Kidney (tissue), 14 donors: ENCODE data around the gene DSTN. TPM values are rescaled to one million over a fixed set of nuclear protein-coding genes. Genes with fewer than 3 reads are reported as not detected.
A peak's percentile ranks its signal among the peaks of the same experiment; 100 is the strongest.

Experiments used
- DNase-seq, 5 donors: peaks; one replicate each; pipeline ENCODE4 v3.0.0-alpha.2; 2013 to 2020
- FAIRE-seq: peaks from 2 replicates; lab custom pipeline; 2012; peaks lifted over from hg19 to GRCh38; lab: Jason Lieb, UNC
- H3K27ac ChIP-seq, 2 donors: one replicate each; pipeline ENCODE4 v1.7.0; 2013; ENCODE audit warnings: low read depth in 2 of 2, low read length in 2 of 2, inconsistent platforms in 1 of 2
- H3K27me3 ChIP-seq: one replicate; pipeline ENCODE4 v1.7.1; 2013; ENCODE audit warnings: low read length, inconsistent platforms; ENCODE audit not compliant: control insufficient read depth, insufficient read depth
- H3K36me3 ChIP-seq, 3 donors: one replicate each; pipeline versions ENCODE4 v1.7.0 to v1.7.1; 2013; ENCODE audit warnings: low read length in 3 of 3, control low read depth in 1 of 3, inconsistent platforms in 1 of 3; ENCODE audit not compliant: insufficient read depth in 3 of 3, control insufficient read depth in 2 of 3
- H3K4me1 ChIP-seq, 3 donors: one replicate each; pipeline versions ENCODE4 v1.7.0 to v1.7.1; 2013; ENCODE audit warnings: low read length in 3 of 3, inconsistent platforms in 1 of 3, low read depth in 1 of 3; ENCODE audit not compliant: control insufficient read depth in 2 of 3, insufficient read depth in 2 of 3
- H3K4me3 ChIP-seq, 3 donors: one replicate each; pipeline versions ENCODE4 v1.7.0 to v1.8.1; 2013; ENCODE audit warnings: low read length in 3 of 3, control low read depth in 1 of 3, inconsistent platforms in 1 of 3
- H3K9ac ChIP-seq, 3 donors: one replicate each; pipeline versions ENCODE4 v1.7.0 to v1.7.1; 2013; ENCODE audit warnings: low read length in 3 of 3, control low read depth in 1 of 3, inconsistent platforms in 1 of 3
- H3K9me3 ChIP-seq, 3 donors: one replicate each; pipeline versions ENCODE4 v1.7.0 to v1.7.1; 2013; ENCODE audit warnings: low read length in 3 of 3, control low read depth in 1 of 3, inconsistent platforms in 1 of 3; ENCODE audit not compliant: control insufficient read depth in 2 of 3, insufficient read depth in 1 of 3
- CTCF ChIP-seq: IDR thresholded peaks from 3 replicates; pipeline ENCODE4 v1.5.1; 2012; ENCODE audit warnings: mild to moderate bottlenecking, moderate library complexity, borderline replicate concordance; ENCODE audit not compliant: insufficient read depth; ENCODE audit errors: extremely low read depth
- intact Hi-C: fragments of 100-400 bp; cut with DNase I; formaldehyde crosslinking; loops from one replicate; pipeline ENCODE4 v1.11.1; 2022
- polyA plus RNA-seq: library from polyadenylated mRNA; stranded (reverse); fragments of 350-450 nt; fragmentation: Illumina TruSeq; extraction: RNeasy Lipid Tissue Mini Kit (QIAGEN cat#74804); gene quantifications from one replicate; pipeline ENCODE4 v1.2.3, GENCODE V29; 2014; ENCODE audit warnings: low read depth, low replicate concordance; ENCODE audit not compliant: insufficient read depth
- total RNA-seq: library from RNA; stranded (reverse); fragmentation: NEBNext Ultra II Directional; extraction: Animal tissue kit (Norgen Biotek cat#: 25700); gene quantifications from one replicate; pipeline ENCODE4 v1.2.1, GENCODE V29; 2021
- donor health status: control.
- donor health status: control.
- donor health status: control.
- donor health status: control.
- donor health status: control.
- donor health status: DM: yes; HTN: yes; CAD: no.
- donor health status: Normal renal cell carcinoma (clear cell type).

DSTN gene
- total and polyA plus RNA-seq, 2 donors from 2014 or later: 409 to 525 TPM

- no peaks in the 10 kb centered on the region for H3K9me3 ChIP-seq
These were observed 55.6 kb downstream of the DSTN start for GRCh38 chr20:17625246-17626051.

GRCh38 chr20:17626217-17627007 is 56.5 kb downstream of the DSTN start:
- H3K4me1 ChIP-seq: no peaks in the 10 kb centered on the region
- intact Hi-C loops: no loop called here
- DNase-seq (peak in 1 of 5 donors; percentile 69), FAIRE-seq (no peak)
- H3K27me3 ChIP-seq: no peaks in the 10 kb centered on the region
- TF ChIP-seq CTCF: no peak
- H3K4me3 ChIP-seq: no peak overlapping the region
- no peak overlapping the region for H3K9ac ChIP-seq
- peaks cover 3 to 62% (median 43%) of the 10 kb centered on the region in 3 donors for H3K36me3 ChIP-seq
- H3K27ac ChIP-seq: no peak overlapping the region
- no peaks in the 10 kb centered on the region for H3K9me3 ChIP-seq

More at GRCh38 chr20:17625246-17626051, 55.6 kb downstream of the DSTN start:
- intact Hi-C loops: no loop called here
- no peak overlapping the region for H3K27ac ChIP-seq
- peaks cover 3 to 62% (median 48%) of the 10 kb centered on the region in 3 donors for H3K36me3 ChIP-seq
- peak in 2 of 5 donors; percentile 37 to 61 for DNase-seq
- H3K9ac ChIP-seq: no peak overlapping the region
- FAIRE-seq: no peak
- H3K4me1 ChIP-seq: no peaks in the 10 kb centered on the region
- no peaks in the 10 kb centered on the region for H3K27me3 ChIP-seq
- H3K4me3 ChIP-seq: no peak overlapping the region
- TF ChIP-seq CTCF: no peak

- DNase-seq: peak in 1 of 5 donors; percentile 62
These were observed 57.5 kb downstream of the DSTN start for GRCh38 chr20:17627101-17627955.

More at GRCh38 chr20:17627101-17627955, 57.5 kb downstream of the DSTN start:
- no peak overlapping the region for H3K9ac ChIP-seq
- H3K36me3 ChIP-seq: peaks cover 3 to 60% (median 38%) of the 10 kb centered on the region in 3 donors
- intact Hi-C loops: no loop called here
- H3K27ac ChIP-seq: no peak overlapping the region
- no peak for TF ChIP-seq CTCF
- no peak for FAIRE-seq
- no peaks in the 10 kb centered on the region for H3K9me3 ChIP-seq
- no peak overlapping the region for H3K4me3 ChIP-seq
- no peaks in the 10 kb centered on the region for H3K27me3 ChIP-seq
- no peaks in the 10 kb centered on the region for H3K4me1 ChIP-seq
